Testis (tissue), 2 donors: ENCODE measurements around the gene TOP3B.

Source experiments
- CTCF ChIP-seq, 3 experiments: fragments of 450-650 bp in 2 of 3; fragments of 200-600 bp in 1 of 3; sonication (generic) in 1 of 3; IDR thresholded peaks; one replicate each; pipeline ENCODE4 v1.5.1; 2016 to 2019; ENCODE audit warnings: antibody characterized with exemption in 3 of 3, mild to moderate bottlenecking in 2 of 3, moderate library complexity in 1 of 3
- POLR2A ChIP-seq: fragments of 450-650 bp; IDR thresholded peaks from one replicate; pipeline ENCODE4 v1.6.1; 2017; ENCODE audit warnings: antibody characterized with exemption, mild to moderate bottlenecking, moderate library complexity

- TF ChIP-seq CTCF (IDR thresholded peaks at IDR 0.05) (no peak), POLR2A (no peak)
Observed at GRCh38 chr22:21991774-21992173, 9.2 kb upstream of the TOP3B start.
